SK-N-SH (cell line): Measurements from ENCODE around the gene METTL4. TPM values are rescaled to one million over a fixed set of nuclear protein-coding genes. Genes with fewer than 3 reads are reported as not detected.
A peak's percentile ranks its signal among the peaks of the same experiment; 100 is the strongest.

Experiments
- CTCF ChIA-PET: fragments of 300-600, 350-600 bp; formaldehyde crosslinking; extraction: SDS; loops from one replicate; lab custom pipeline; 2021; lab: Yijun Ruan, JAX
- POLR2A ChIA-PET: fragments of 350-600 bp; sonication (Branson Sonifier 250); formaldehyde crosslinking; extraction: SDS; loops from one replicate; lab custom pipeline; 2020; ENCODE audit warnings: antibody characterized with exemption, inconsistent platforms; lab: Yijun Ruan, JAX
- DNase-seq: peaks from one replicate; pipeline ENCODE4 v3.0.0; 2012
- H2AFZ ChIP-seq: fragments of 200-600 bp; sonication (generic); 2 replicates; pipeline ENCODE4 v1.8.1; 2016; ENCODE audit warnings: antibody characterized with exemption, mild to moderate bottlenecking, low read depth
- H3F3A ChIP-seq: fragments of 200-600 bp; sonication (generic); replicated peaks from 2 replicates; pipeline ENCODE3; 2016; ENCODE audit warnings: antibody characterized with exemption, mild to moderate bottlenecking; ENCODE audit not compliant: insufficient read depth
- H3K27ac ChIP-seq, 2 experiments: fragments of 200-500 bp in 1 of 2; fragments of 200-600 bp in 1 of 2; sonication (Bioruptor generic) in 1 of 2; sonication (generic), shearing (Covaris generic) in 1 of 2; 2 replicates each; pipeline versions ENCODE4 v1.5.1 to v1.6.1; 2014 to 2016; ENCODE audit warnings: low read depth in 2 of 2, inconsistent platforms in 1 of 2, low read length in 1 of 2, mild to moderate bottlenecking in 1 of 2, mixed read lengths in 1 of 2
- H3K27me3 ChIP-seq: fragments of 200-600 bp; sonication (generic), shearing (Covaris generic); 2 replicates; pipeline ENCODE4 v1.6.1; 2016; ENCODE audit warnings: mixed run types; ENCODE audit not compliant: insufficient read depth
- H3K36me3 ChIP-seq, 2 experiments: fragments of 200-500 bp in 1 of 2; fragments of 200-600 bp in 1 of 2; sonication (Bioruptor generic) in 1 of 2; sonication (generic) in 1 of 2; replicated peaks in 1 of 2; 2 replicates each; pipeline versions ENCODE3 to v1.5.1; 2014 to 2016; ENCODE audit warnings: low read length in 1 of 2, mild to moderate bottlenecking in 1 of 2; ENCODE audit not compliant: insufficient read depth in 2 of 2, control insufficient read depth in 1 of 2
- H3K4me1 ChIP-seq, 2 experiments: fragments of 200-500 bp in 1 of 2; fragments of 200-600 bp in 1 of 2; sonication (Bioruptor generic) in 1 of 2; sonication (generic), shearing (Covaris generic) in 1 of 2; 2 replicates each; pipeline versions ENCODE4 v1.5.1 to v1.6.1; 2014 to 2016; ENCODE audit warnings: low read depth in 1 of 2, low read length in 1 of 2, mixed run types in 1 of 2; ENCODE audit not compliant: insufficient read depth in 2 of 2, control insufficient read depth in 1 of 2
- H3K4me2 ChIP-seq: fragments of 200-600 bp; sonication (generic), shearing (Covaris generic); 2 replicates; pipeline ENCODE4 v1.6.1; 2017; ENCODE audit warnings: mixed run types
- H3K4me3 ChIP-seq, 2 experiments: fragments of 200-500 bp in 1 of 2; fragments of 200-600 bp in 1 of 2; sonication (Bioruptor generic) in 1 of 2; sonication (generic), shearing (Covaris generic) in 1 of 2; 2 replicates each; pipeline versions ENCODE4 v1.5.1 to v1.8.1; 2014 to 2016; ENCODE audit warnings: low read depth in 2 of 2, inconsistent platforms in 1 of 2, low read length in 1 of 2, mild to moderate bottlenecking in 1 of 2, mixed read lengths in 1 of 2, moderate library complexity in 1 of 2
- H3K79me2 ChIP-seq: fragments of 200-600 bp; sonication (generic); 2 replicates; pipeline ENCODE4 v1.8.1; 2017; ENCODE audit warnings: mild to moderate bottlenecking; ENCODE audit not compliant: insufficient read depth
- H3K9ac ChIP-seq: fragments of 200-600 bp; sonication (generic); 2 replicates; pipeline ENCODE4 v1.6.1; 2017; ENCODE audit warnings: mixed run types
- H3K9me2 ChIP-seq: fragments of 200-600 bp; sonication (generic); 2 replicates; pipeline ENCODE4 v1.6.1; 2017; ENCODE audit warnings: mixed run types
- H3K9me3 ChIP-seq: fragments of 200-600 bp; sonication (generic); 2 replicates; pipeline ENCODE4 v1.6.1; 2017; ENCODE audit warnings: mixed run types, mild to moderate bottlenecking, moderate library complexity
- H4K20me1 ChIP-seq: fragments of 200-600 bp; sonication (generic); 2 replicates; pipeline ENCODE4 v1.6.1; 2017; ENCODE audit warnings: mild to moderate bottlenecking, mixed run types; ENCODE audit not compliant: insufficient read depth
- CHD2 ChIP-seq: fragments of 150-350 bp; IDR thresholded peaks from 2 replicates; pipeline ENCODE4 v1.6.1; 2018; ENCODE audit warnings: low read length; ENCODE audit not compliant: partially characterized antibody
- EP300 ChIP-seq, 2 experiments: IDR thresholded peaks; 2 replicates each; pipeline versions ENCODE4 v1.4.0 to v1.6.1; 2012; ENCODE audit warnings: borderline replicate concordance in 1 of 2, low read depth in 1 of 2, low read length in 1 of 2
- FOSL2 ChIP-seq: IDR thresholded peaks from 2 replicates; pipeline ENCODE4 v1.4.0; 2012; ENCODE audit warnings: low read depth, mild to moderate bottlenecking, moderate library complexity, borderline replicate concordance
- FOXM1 ChIP-seq: IDR thresholded peaks from 2 replicates; pipeline ENCODE4 v1.4.0; 2012; ENCODE audit warnings: low read depth, mild to moderate bottlenecking
- GABPA ChIP-seq: IDR thresholded peaks from 2 replicates; pipeline ENCODE4 v1.4.0; 2012; ENCODE audit warnings: low read depth, mild to moderate bottlenecking
- GATA2 ChIP-seq: sonication (generic); formaldehyde crosslinking; IDR thresholded peaks from 2 replicates; pipeline ENCODE4 v1.5.0; 2020; ENCODE audit warnings: mild to moderate bottlenecking, missing genetic modification reagents
- JUND ChIP-seq: IDR thresholded peaks from 2 replicates; pipeline ENCODE4 v1.4.0; 2012
- MEF2A ChIP-seq: IDR thresholded peaks from 2 replicates; pipeline ENCODE4 v1.4.0; 2012; ENCODE audit warnings: low read depth, borderline replicate concordance
- NFIC ChIP-seq: IDR thresholded peaks from 2 replicates; pipeline ENCODE4 v1.4.0; 2012; ENCODE audit warnings: borderline replicate concordance
- NRF1 ChIP-seq: IDR thresholded peaks from 2 replicates; pipeline ENCODE4 v1.6.1; 2012; ENCODE audit warnings: low read depth, mild to moderate bottlenecking, low read length
- PBX3 ChIP-seq: IDR thresholded peaks from 2 replicates; pipeline ENCODE4; 2012
- POLR2AphosphoS5 ChIP-seq: IDR thresholded peaks from 2 replicates; pipeline ENCODE4 v1.6.1; 2012; ENCODE audit warnings: low read depth, low read length
- RAD21 ChIP-seq: IDR thresholded peaks from 2 replicates; pipeline ENCODE4 v1.6.1; 2012; ENCODE audit warnings: mild to moderate bottlenecking, low read length
- REST ChIP-seq: IDR thresholded peaks from 2 replicates; pipeline ENCODE4 v1.6.1; 2012; ENCODE audit warnings: mild to moderate bottlenecking, low read depth, low read length, moderate library complexity
- RFX5 ChIP-seq: IDR thresholded peaks from 2 replicates; pipeline ENCODE4 v1.6.1; 2012; ENCODE audit warnings: mild to moderate bottlenecking, improper control_type of control experiment, low read length
- RXRA ChIP-seq: IDR thresholded peaks from 2 replicates; pipeline ENCODE4 v1.4.0; 2012; ENCODE audit warnings: low read depth, mild to moderate bottlenecking, borderline replicate concordance
- SMC3 ChIP-seq: IDR thresholded peaks from 2 replicates; pipeline ENCODE4 v1.6.1; 2012; ENCODE audit warnings: low read depth, low read length, improper control_type of control experiment
- TAF1 ChIP-seq: IDR thresholded peaks from 2 replicates; pipeline ENCODE4 v1.6.1; 2012; ENCODE audit warnings: low read depth, mild to moderate bottlenecking, low read length, moderate library complexity, borderline replicate concordance
- TCF12 ChIP-seq: IDR thresholded peaks from 2 replicates; pipeline ENCODE4 v1.4.0; 2012
- TEAD4 ChIP-seq: IDR thresholded peaks from 2 replicates; pipeline ENCODE4 v1.4.0; 2012; ENCODE audit warnings: mild to moderate bottlenecking, borderline replicate concordance; ENCODE audit not compliant: insufficient read depth
- YY1 ChIP-seq: IDR thresholded peaks from 2 replicates; pipeline ENCODE4 v1.4.0; 2012; ENCODE audit warnings: low read depth, mild to moderate bottlenecking
- WGBS: methylation state at CpG from one replicate; pipeline ENCODE4 v1.1.6; 2017; ENCODE audit warnings: low lambda C conversion rate; 5-methylcytosine and 5-hydroxymethylcytosine counted together
- polyA plus RNA-seq, 3 experiments: library from polyadenylated mRNA; depleted of rRNA; stranded (reverse); fragments of >200 nt; gene quantifications; 2 replicates each; pipeline ENCODE4 v1.2.3, GENCODE V29; 2012
- TF ChIP-seq, protein P1 (sequence below): fragments of 150-350 bp; IDR thresholded peaks from 2 replicates; pipeline ENCODE4 v1.6.1; 2017; ENCODE audit warnings: antibody characterized with exemption, low read length, low read depth, borderline replicate concordance
- TF ChIP-seq, protein P2 (sequence below): IDR thresholded peaks from 2 replicates; pipeline ENCODE4 v1.4.0; 2012; ENCODE audit warnings: low read depth, borderline replicate concordance

The METTL4 gene
- polyA plus RNA-seq, 1 of the 3 experiments (the other 2 are of a cell fraction) = 2.9 TPM

DNA sequence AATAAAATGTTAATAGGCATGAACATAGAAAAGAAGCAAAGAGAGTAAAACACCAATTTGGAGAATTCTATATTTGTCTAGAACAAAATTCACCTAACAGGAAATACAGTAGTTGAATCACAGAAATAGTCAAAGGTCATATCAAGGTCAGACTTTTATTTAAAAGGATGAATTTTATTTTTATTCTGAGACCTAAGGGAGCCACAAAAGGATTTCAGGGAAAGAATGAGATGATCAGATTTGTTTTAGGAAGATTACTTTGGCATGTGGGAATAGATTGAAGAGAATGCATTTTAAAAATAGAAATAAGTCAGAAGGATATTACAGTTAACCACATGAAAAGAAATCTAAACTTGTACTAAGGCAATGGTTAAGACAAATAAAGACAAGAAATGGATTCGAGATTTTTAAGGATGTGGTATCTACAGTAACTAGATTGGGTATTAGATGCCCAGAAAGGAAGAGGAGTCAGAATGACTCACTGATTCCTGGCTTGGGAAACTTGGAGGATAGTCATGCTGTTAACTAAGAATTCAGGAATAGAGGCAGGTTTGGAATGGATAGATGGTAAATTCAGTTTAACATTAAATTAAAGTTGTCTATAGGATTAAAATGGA is 56.0 kb downstream of the METTL4 start:
- H3F3A ChIP-seq = peaks cover 31% of the 10 kb centered on the region
- no peaks in the 10 kb centered on the region for H3K9me2 ChIP-seq
- no peak overlapping the region for H3K4me3 ChIP-seq
- 0% methylated on average over 1 of the region's 1 CpG for WGBS
- H3K36me3 ChIP-seq = no peaks in the 10 kb centered on the region
- no peak overlapping the region for H2AFZ ChIP-seq
- peak overlapping the region; percentile 75; the same call in 1 of the 2 replicates for H3K9ac ChIP-seq
- no peak for DNase-seq
- peak overlapping the region; percentile 73 to 100; a peak in 3 of 4 replicates for H3K27ac ChIP-seq
- POLR2A ChIA-PET = no interaction called here
- no peaks in the 10 kb centered on the region for H3K9me3 ChIP-seq
- H3K4me2 ChIP-seq = peak overlapping the region; percentile 78; the same call in 1 of the 2 replicates
- CTCF ChIA-PET = no interaction called here
- H4K20me1 ChIP-seq = no peaks in the 10 kb centered on the region
- TF ChIP-seq TAF1 (no peak), JUND (peak; percentile 94), POLR2AphosphoS5 (peak; percentile 33; the same call in 1 of the 2 replicates), FOXM1 (peak; percentile 85), GATA2 (CRISPR knock-in tag) (no peak), RXRA (peak; percentile 86), EP300 (IDR thresholded peaks at IDR 0.05; ENCODE audit: borderline replicate concordance in 1 of 2, low read depth in 1 of 2, low read length in 1 of 2) (peak; percentile 45 to 88; a peak in 3 of 4 replicates), YY1 (no peak), CHD2 (no peak), MEF2A (peak; percentile 93), TEAD4 (peak; percentile 62), FOSL2 (peak; percentile 95), SMC3 (no peak), REST (no peak), PBX3 (peak; percentile 58), NRF1 (no peak), NFIC (peak; percentile 89), RAD21 (no peak), GABPA (no peak; the same call in 1 of the 2 replicates), TCF12 (peak; percentile 86), RFX5 (no peak)
- TF ChIP-seq, protein P1, sequence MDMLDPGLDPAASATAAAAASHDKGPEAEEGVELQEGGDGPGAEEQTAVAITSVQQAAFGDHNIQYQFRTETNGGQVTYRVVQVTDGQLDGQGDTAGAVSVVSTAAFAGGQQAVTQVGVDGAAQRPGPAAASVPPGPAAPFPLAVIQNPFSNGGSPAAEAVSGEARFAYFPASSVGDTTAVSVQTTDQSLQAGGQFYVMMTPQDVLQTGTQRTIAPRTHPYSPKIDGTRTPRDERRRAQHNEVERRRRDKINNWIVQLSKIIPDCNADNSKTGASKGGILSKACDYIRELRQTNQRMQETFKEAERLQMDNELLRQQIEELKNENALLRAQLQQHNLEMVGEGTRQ = no peak
- TF ChIP-seq, protein P2, sequence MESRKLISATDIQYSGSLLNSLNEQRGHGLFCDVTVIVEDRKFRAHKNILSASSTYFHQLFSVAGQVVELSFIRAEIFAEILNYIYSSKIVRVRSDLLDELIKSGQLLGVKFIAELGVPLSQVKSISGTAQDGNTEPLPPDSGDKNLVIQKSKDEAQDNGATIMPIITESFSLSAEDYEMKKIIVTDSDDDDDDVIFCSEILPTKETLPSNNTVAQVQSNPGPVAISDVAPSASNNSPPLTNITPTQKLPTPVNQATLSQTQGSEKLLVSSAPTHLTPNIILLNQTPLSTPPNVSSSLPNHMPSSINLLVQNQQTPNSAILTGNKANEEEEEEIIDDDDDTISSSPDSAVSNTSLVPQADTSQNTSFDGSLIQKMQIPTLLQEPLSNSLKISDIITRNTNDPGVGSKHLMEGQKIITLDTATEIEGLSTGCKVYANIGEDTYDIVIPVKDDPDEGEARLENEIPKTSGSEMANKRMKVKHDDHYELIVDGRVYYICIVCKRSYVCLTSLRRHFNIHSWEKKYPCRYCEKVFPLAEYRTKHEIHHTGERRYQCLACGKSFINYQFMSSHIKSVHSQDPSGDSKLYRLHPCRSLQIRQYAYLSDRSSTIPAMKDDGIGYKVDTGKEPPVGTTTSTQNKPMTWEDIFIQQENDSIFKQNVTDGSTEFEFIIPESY = 0 out of 2 replicates have a peak, but pooled peaks have one; percentile 53
- H3K27me3 ChIP-seq = no peaks in the 10 kb centered on the region
- peaks cover 3 to 19% of the 10 kb centered on the region in 2 experiments; a peak in 3 of 4 replicates for H3K4me1 ChIP-seq
- H3K79me2 ChIP-seq = no peaks in the 10 kb centered on the region
